HG03045 (cell line): ENCODE data around the gene CYP27C1.

Experiments used
- ATAC-seq: cut with Tn5 transposase; IDR thresholded peaks from one replicate; pipeline ENCODE4 v1.9.1; 2021; ENCODE audit warnings: mild to moderate bottlenecking, moderate library complexity; ENCODE audit not compliant: unreplicated experiment

Gene CYP27C1

DNA sequence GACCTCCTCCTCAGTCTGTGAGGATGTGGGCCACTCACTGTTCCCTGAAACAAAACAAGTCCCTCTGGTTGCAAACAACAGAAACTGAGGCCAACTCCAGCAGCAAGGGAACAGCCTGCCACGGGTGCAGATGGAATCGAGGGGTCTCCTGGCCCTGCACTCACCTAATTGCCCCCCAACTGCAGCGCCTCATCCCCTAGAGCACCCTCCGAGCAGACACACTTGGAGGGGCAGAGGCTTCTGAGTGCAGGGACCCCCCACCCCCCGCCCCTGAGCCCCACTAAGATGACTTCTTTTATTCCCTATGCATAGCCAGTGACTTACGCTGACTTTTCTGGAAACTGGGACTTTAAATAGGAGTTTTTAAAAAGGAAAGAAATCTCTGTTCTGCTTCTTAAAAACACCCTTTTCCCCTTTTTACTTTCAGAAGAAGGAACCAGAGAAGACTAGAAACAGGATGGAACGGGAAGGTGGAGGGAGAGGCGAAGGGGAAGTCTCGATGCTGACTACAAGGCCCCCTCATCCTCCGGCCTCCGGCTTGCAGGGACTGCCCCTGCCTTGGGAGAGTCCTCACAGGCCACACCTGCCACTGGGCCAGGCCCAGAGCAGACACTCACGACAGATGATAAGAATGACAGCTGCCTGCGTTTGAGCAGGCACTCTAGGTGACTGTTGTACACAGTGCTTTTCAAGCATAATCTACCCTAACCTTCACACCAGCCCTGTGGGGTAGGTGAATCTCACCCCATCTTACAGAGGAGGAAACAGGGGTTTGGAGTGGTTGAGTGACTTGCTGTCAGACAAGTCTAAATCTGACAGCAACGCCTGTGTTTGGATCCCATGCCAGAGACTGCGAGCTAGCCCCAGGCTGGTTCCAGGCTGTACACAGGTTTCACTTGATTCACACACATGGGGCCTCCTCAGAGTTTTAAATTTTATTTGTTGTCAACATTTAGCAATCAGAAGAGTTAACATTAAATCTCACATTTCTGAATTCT lies 85.0 kb downstream of the CYP27C1 start:
- ATAC-seq: no peak

DNA sequence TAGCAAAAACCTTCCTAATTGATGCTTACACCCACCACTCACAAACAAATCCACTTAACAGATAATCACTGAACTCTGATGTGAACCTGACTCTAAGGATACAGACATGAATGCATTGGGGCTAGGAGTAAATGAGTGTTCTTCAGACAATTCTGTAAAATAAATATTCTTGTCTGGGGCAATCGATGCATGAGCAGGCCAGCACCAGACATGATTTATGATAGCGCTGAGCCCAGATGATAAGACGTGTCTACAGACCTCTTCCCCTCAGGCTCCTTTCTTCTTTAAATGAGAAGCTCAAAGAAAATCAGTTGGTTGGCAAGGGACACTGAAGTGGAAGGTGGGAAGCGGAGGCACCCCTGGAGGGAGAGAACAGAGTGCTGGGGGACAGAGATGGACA lies 85.9 kb downstream of the CYP27C1 start:
- no peak for ATAC-seq
